ENCODE measurements around the gene SAFB. TPM values are rescaled to one million over a fixed set of nuclear protein-coding genes. Genes with fewer than 3 reads are reported as not detected.

Gene SAFB
- polyA plus RNA-seq, 1 donor from 2014 or later = 89.8 TPM

- Histone ChIP-seq H3K9me2 (ENCODE audit: insufficient read depth, low read length) (no peaks in the 10 kb centered on the region), H2AFZ (ENCODE audit: low read depth, low read length) (no peak overlapping the region), H3K36me3 (ENCODE audit: insufficient read depth, low read length) (no peaks in the 10 kb centered on the region), H3K79me2 (replicated peaks; ENCODE audit: insufficient read depth, low read length) (peaks cover 3% of the 10 kb centered on the region), H3K27me3 (ENCODE audit: insufficient read depth, low read depth, low read length) (no peaks in the 10 kb centered on the region), H3K4me2 (ENCODE audit: low read length) (no peak overlapping the region), H3K4me3 (ENCODE audit: low read length) (no peak overlapping the region), H3K27ac (ENCODE audit: low read length) (no peak overlapping the region), H3K9me3 (ENCODE audit: low read length) (no peaks in the 10 kb centered on the region), H4K20me1 (ENCODE audit: insufficient read depth) (no peaks in the 10 kb centered on the region), H3K9ac (ENCODE audit: low read length) (no peak overlapping the region), H3F3A (ENCODE audit: insufficient read depth, low read length, poor library complexity, severe bottlenecking) (no peaks in the 10 kb centered on the region)
- TF ChIP-seq EP300 (conservative IDR thresholded peaks at IDR 0.05; ENCODE audit: poor library complexity, severe bottlenecking) = no peak
- no peak for TF ChIP-seq SMC3 (conservative IDR thresholded peaks at IDR 0.05; ENCODE audit: poor library complexity)
- no peak for TF ChIP-seq RAD21 (conservative IDR thresholded peaks at IDR 0.05)
- no peak for TF ChIP-seq EZH2 (IDR thresholded peaks at IDR 0.05; ENCODE audit: borderline replicate concordance, insufficient read depth, low read length, poor library complexity, severe bottlenecking)
- TF ChIP-seq, protein P1, sequence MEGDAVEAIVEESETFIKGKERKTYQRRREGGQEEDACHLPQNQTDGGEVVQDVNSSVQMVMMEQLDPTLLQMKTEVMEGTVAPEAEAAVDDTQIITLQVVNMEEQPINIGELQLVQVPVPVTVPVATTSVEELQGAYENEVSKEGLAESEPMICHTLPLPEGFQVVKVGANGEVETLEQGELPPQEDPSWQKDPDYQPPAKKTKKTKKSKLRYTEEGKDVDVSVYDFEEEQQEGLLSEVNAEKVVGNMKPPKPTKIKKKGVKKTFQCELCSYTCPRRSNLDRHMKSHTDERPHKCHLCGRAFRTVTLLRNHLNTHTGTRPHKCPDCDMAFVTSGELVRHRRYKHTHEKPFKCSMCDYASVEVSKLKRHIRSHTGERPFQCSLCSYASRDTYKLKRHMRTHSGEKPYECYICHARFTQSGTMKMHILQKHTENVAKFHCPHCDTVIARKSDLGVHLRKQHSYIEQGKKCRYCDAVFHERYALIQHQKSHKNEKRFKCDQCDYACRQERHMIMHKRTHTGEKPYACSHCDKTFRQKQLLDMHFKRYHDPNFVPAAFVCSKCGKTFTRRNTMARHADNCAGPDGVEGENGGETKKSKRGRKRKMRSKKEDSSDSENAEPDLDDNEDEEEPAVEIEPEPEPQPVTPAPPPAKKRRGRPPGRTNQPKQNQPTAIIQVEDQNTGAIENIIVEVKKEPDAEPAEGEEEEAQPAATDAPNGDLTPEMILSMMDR (IDR thresholded peaks at IDR 0.05; ENCODE audit: poor library complexity, severe bottlenecking) = no peak
- TF ChIP-seq MXI1 (conservative IDR thresholded peaks at IDR 0.05; ENCODE audit: poor library complexity, severe bottlenecking) = no peak
These were observed 22.1 kb upstream of the SAFB start for GRCh38 chr19:5600797-5601196.

DNA sequence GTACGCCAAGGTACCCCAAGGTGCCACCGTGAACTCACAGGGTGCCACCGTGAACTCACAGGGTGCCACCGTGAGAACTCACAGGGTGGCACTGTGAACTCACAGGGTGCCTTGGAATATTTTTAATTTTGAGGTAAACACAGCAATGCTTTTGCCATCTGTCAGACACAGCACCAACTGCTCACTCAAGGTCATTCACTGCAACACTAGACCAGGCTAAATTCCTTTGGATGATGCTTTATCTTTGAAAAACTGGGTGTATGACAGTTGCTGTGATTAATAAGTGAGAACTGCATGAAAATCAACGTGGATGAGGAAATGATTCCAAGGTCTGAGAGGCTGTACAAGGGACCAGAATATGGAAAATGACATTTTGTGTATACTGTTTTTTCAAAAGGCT, 19.3 kb upstream of the SAFB start:
- Histone ChIP-seq H3K9me3 (ENCODE audit: low read length) (no peaks in the 10 kb centered on the region), H3K79me2 (replicated peaks; ENCODE audit: insufficient read depth, low read length) (peaks cover 9% of the 10 kb centered on the region), H3K4me2 (ENCODE audit: low read length) (no peak overlapping the region), H3K9ac (ENCODE audit: low read length) (no peak overlapping the region), H3K36me3 (ENCODE audit: insufficient read depth, low read length) (no peaks in the 10 kb centered on the region), H3K9me2 (ENCODE audit: insufficient read depth, low read length) (no peaks in the 10 kb centered on the region), H3K4me3 (ENCODE audit: low read length) (no peak overlapping the region), H4K20me1 (ENCODE audit: insufficient read depth) (no peaks in the 10 kb centered on the region), H3F3A (ENCODE audit: insufficient read depth, low read length, poor library complexity, severe bottlenecking) (no peaks in the 10 kb centered on the region), H2AFZ (ENCODE audit: low read depth, low read length) (no peak overlapping the region), H3K27me3 (ENCODE audit: insufficient read depth, low read depth, low read length) (no peaks in the 10 kb centered on the region), H3K27ac (ENCODE audit: low read length) (no peak overlapping the region)
- TF ChIP-seq, protein P1 (IDR thresholded peaks at IDR 0.05; ENCODE audit: poor library complexity, severe bottlenecking) = no peak
- no peak for TF ChIP-seq REST (IDR thresholded peaks at IDR 0.05; ENCODE audit: borderline replicate concordance)
